HepG2 (cell line): ENCODE measurements around the gene COASY. TPM values are rescaled to one million over a fixed set of nuclear protein-coding genes. Genes with fewer than 3 reads are reported as not detected.

Experiments
- AHDC1 ChIP-seq: sonication (generic); formaldehyde crosslinking; IDR thresholded peaks from 2 replicates; pipeline ENCODE4 v1.5.1; 2020; ENCODE audit warnings: mild to moderate bottlenecking, missing genetic modification reagents, borderline replicate concordance
- CBX2 ChIP-seq, 2 experiments: fragments of 200-600 bp in 1 of 2; sonication (generic); formaldehyde crosslinking in 1 of 2; IDR thresholded peaks; 2 replicates each; pipeline versions ENCODE4 v1.7.0 to v1.8.1; 2018 to 2022; ENCODE audit warnings: low read depth in 2 of 2, low read length in 1 of 2, mild to moderate bottlenecking in 1 of 2, missing genetic modification reagents in 1 of 2
- CREM ChIP-seq, 2 experiments: sonication (generic) in 1 of 2; formaldehyde crosslinking in 1 of 2; IDR thresholded peaks; 2 replicates each; pipeline versions ENCODE4 v1.4.0 to v1.6.1; 2016 to 2020; ENCODE audit warnings: antibody characterized with exemption in 1 of 2, mild to moderate bottlenecking in 1 of 2, missing genetic modification reagents in 1 of 2
- DMAP1 ChIP-seq: IDR thresholded peaks from 2 replicates; pipeline ENCODE4 v1.6.1; 2016
- DRAP1 ChIP-seq: IDR thresholded peaks from 2 replicates; pipeline ENCODE4 v1.6.1; 2016; ENCODE audit warnings: missing genetic modification reagents, missing compliant biosample characterization
- ELF3 ChIP-seq: IDR thresholded peaks from 2 replicates; pipeline ENCODE4 v1.6.1; 2016; ENCODE audit warnings: missing genetic modification reagents, missing compliant biosample characterization
- HMG20B ChIP-seq: conservative IDR thresholded peaks from 2 replicates; pipeline ENCODE4 v1.6.1; 2016; ENCODE audit warnings: missing genetic modification reagents, missing compliant biosample characterization
- LCORL ChIP-seq, 2 experiments: fragments of 450-650 bp in 1 of 2; sonication (generic) in 1 of 2; formaldehyde crosslinking in 1 of 2; IDR thresholded peaks; 2 replicates each; pipeline versions ENCODE4 v1.5.0 to v1.6.1; 2017 to 2020; ENCODE audit warnings: antibody characterized with exemption in 1 of 2, missing genetic modification reagents in 1 of 2
- MAFF ChIP-seq: IDR thresholded peaks from 2 replicates; pipeline ENCODE4 v1.6.1; 2011; ENCODE audit warnings: low read depth, low read length, improper control_type of control experiment
- MEF2D ChIP-seq: sonication (generic); formaldehyde crosslinking; IDR thresholded peaks from 2 replicates; pipeline ENCODE4 v1.5.1; 2020; ENCODE audit warnings: mild to moderate bottlenecking, missing genetic modification reagents
- MTF2 ChIP-seq: sonication (generic); formaldehyde crosslinking; IDR thresholded peaks from 2 replicates; pipeline ENCODE4 v1.5.0; 2020; ENCODE audit warnings: missing genetic modification reagents, borderline replicate concordance
- NFE2 ChIP-seq: sonication (generic); formaldehyde crosslinking; IDR thresholded peaks from 2 replicates; pipeline ENCODE4 v1.4.0; 2020; ENCODE audit warnings: missing genetic modification reagents
- NFYC ChIP-seq: IDR thresholded peaks from 2 replicates; pipeline ENCODE4 v1.6.1; 2016; ENCODE audit warnings: missing genetic modification reagents, missing compliant biosample characterization
- NR2C2 ChIP-seq: sonication (generic); formaldehyde crosslinking; IDR thresholded peaks from 2 replicates; pipeline ENCODE4 v1.4.0; 2020; ENCODE audit warnings: missing genetic modification reagents, mild to moderate bottlenecking, moderate library complexity, borderline replicate concordance
- RARA ChIP-seq: IDR thresholded peaks from 2 replicates; pipeline ENCODE4 v1.6.1; 2016; ENCODE audit warnings: missing genetic modification reagents, missing compliant biosample characterization
- SRY ChIP-seq: sonication (generic); formaldehyde crosslinking; IDR thresholded peaks from 2 replicates; pipeline ENCODE4 v1.8.0; 2022; ENCODE audit warnings: mild to moderate bottlenecking, missing genetic modification reagents
- TCF12 ChIP-seq, 2 experiments: fragments of 450-650 bp in 1 of 2; sonication (generic) in 1 of 2; formaldehyde crosslinking in 1 of 2; IDR thresholded peaks; 2 replicates each; pipeline versions ENCODE4 v1.6.1 to v1.8.0; 2017 to 2022; ENCODE audit warnings: antibody characterized with exemption in 1 of 2, mild to moderate bottlenecking in 1 of 2, missing genetic modification reagents in 1 of 2, moderate library complexity in 1 of 2
- TFE3 ChIP-seq: IDR thresholded peaks from 2 replicates; pipeline ENCODE4 v1.6.1; 2016
- ZNF430 ChIP-seq: sonication (generic); formaldehyde crosslinking; IDR thresholded peaks from 2 replicates; pipeline ENCODE4 v1.9.0; 2021; ENCODE audit warnings: mild to moderate bottlenecking, missing genetic modification reagents
- ZNF629 ChIP-seq: sonication (generic); formaldehyde crosslinking; conservative IDR thresholded peaks from 2 replicates; pipeline ENCODE4 v1.5.0; 2020; ENCODE audit warnings: missing genetic modification reagents
- ZNF672 ChIP-seq: sonication (generic); formaldehyde crosslinking; IDR thresholded peaks from 2 replicates; pipeline ENCODE4 v1.8.1; 2022; ENCODE audit warnings: missing genetic modification reagents
- ZNF781 ChIP-seq: sonication (generic); formaldehyde crosslinking; IDR thresholded peaks from 2 replicates; pipeline ENCODE4 v1.5.1; 2020; ENCODE audit warnings: borderline replicate concordance, mild to moderate bottlenecking, missing genetic modification reagents; ENCODE audit errors: not compliant biosample characterization
- ZNF841 ChIP-seq: sonication (generic); formaldehyde crosslinking; IDR thresholded peaks from 2 replicates; pipeline ENCODE4 v1.8.1; 2023; ENCODE audit warnings: missing genetic modification reagents, borderline replicate concordance
- ZSCAN9 ChIP-seq: IDR thresholded peaks from 2 replicates; pipeline ENCODE4 v1.6.1; 2016; ENCODE audit warnings: borderline replicate concordance
- polyA plus RNA-seq, 8 experiments: library from polyadenylated mRNA; depleted of rRNA in 3 of 8; stranded (reverse) in 7 of 8; unstranded in 1 of 8; fragments of >200 nt; fragmentation: Illumina TruSeq in 4 of 8; extraction: Trizol in 4 of 8; gene quantifications; 2 replicates each; pipeline versions ENCODE4 v1.2.1 to v1.2.3, GENCODE V29; 2011 to 2016; ENCODE audit warnings: low read depth in 4 of 8, missing spikeins in 1 of 8, mixed read lengths in 1 of 8; ENCODE audit not compliant: insufficient read depth in 1 of 8
- total RNA-seq, 5 experiments: library from RNA; depleted of rRNA; stranded (reverse); fragments of >200 nt; fragmentation: Illumina TruSeq; extraction: Trizol; gene quantifications; 2 replicates each; pipeline ENCODE4 v1.2.3, GENCODE V29; 2016; ENCODE audit warnings: low read depth in 1 of 5

The COASY gene
- total and polyA plus RNA-seq, 2 of the 13 experiments (the other 11 are each of a cell fraction or from before 2014, with no cell fraction given), result 90.7 to 125 TPM

GRCh38 chr17:42530952-42531454 is 30.9 kb upstream of the COASY start (continued):
- TF ChIP-seq CREM (IDR thresholded peaks at IDR 0.05) (peak; percentile 83; the same call in 1 of the 2 replicates), CREM (CRISPR knock-in tag; IDR thresholded peaks at IDR 0.05) (no peak), ZNF841 (CRISPR knock-in tag) (no peak), LCORL (IDR thresholded peaks at IDR 0.05) (no peak), LCORL (CRISPR knock-in tag; IDR thresholded peaks at IDR 0.05) (peak; percentile 84; the same call in 1 of the 2 replicates), RARA (CRISPR knock-in tag) (peak; percentile 97), TFE3 (peak; percentile 86), AHDC1 (CRISPR knock-in tag) (peak; percentile 74; the same call in 1 of the 2 replicates), NFE2 (no peak), CBX2 (IDR thresholded peaks at IDR 0.05; ENCODE audit: low read depth, low read length) (no peak), CBX2 (CRISPR knock-in tag; IDR thresholded peaks at IDR 0.05; ENCODE audit: low read depth) (0 out of 2 replicates have a peak, but pooled peaks have one; percentile 22), HMG20B (peak; percentile 84), ZSCAN9 (CRISPR knock-in tag) (peak; percentile 98), ZNF672 (CRISPR knock-in tag) (no peak), ZNF430 (CRISPR knock-in tag) (peak; percentile 96), ZNF629 (CRISPR knock-in tag) (peak; percentile 58; the same call in 1 of the 2 replicates), TCF12 (IDR thresholded peaks at IDR 0.05) (no peak), TCF12 (CRISPR knock-in tag; IDR thresholded peaks at IDR 0.05) (peak; percentile 87), MAFF (no peak), ELF3 (peak; percentile 85), DRAP1 (CRISPR knock-in tag) (peak; percentile 63; the same call in 1 of the 2 replicates), MTF2 (CRISPR knock-in tag) (no peak), SRY (CRISPR knock-in tag) (peak; percentile 65), NR2C2 (CRISPR knock-in tag) (peak; percentile 90), DMAP1 (peak; percentile 84), NFYC (CRISPR knock-in tag) (peak; percentile 39; the same call in 1 of the 2 replicates), ZNF781 (CRISPR knock-in tag) (no peak), MEF2D (CRISPR knock-in tag) (peak; percentile 97)
